ENCODE measurements around the gene ZBTB7C. TPM values are rescaled to one million over a fixed set of nuclear protein-coding genes. Genes with fewer than 3 reads are reported as not detected.

ZBTB7C gene
- total and polyA plus RNA-seq, 2 of the 8 experiments (the other 6 are each of a cell fraction or from before 2014, with no cell fraction given), result 0.15 to 0.45 TPM

- no peak for TF ChIP-seq SIN3A (conservative IDR thresholded peaks at IDR 0.05 in 1 of 2, IDR thresholded peaks at IDR 0.05 in 1 of 2; ENCODE audit: low read depth in 1 of 2, low read length in 2 of 2)
- TF ChIP-seq BRCA1 (IDR thresholded peaks at IDR 0.05; ENCODE audit: low read depth, low read length), result no peak
- no peak for TF ChIP-seq CREB1 (IDR thresholded peaks at IDR 0.05)
Measured at GRCh38 chr18:48396561-48396960, 12.6 kb downstream of the ZBTB7C start (continued).
